HG02852 (cell line): ENCODE data around the gene PPP1R26.
"Not testable (repeated sequence)": the region's sequence is repeated elsewhere in the genome, so short reads cannot be mapped to it uniquely, and the experiment has no call there.

Experiments
- ATAC-seq: cut with Tn5 transposase; IDR thresholded peaks from one replicate; pipeline ENCODE4 v1.9.1; 2021; ENCODE audit warnings: mild to moderate bottlenecking, moderate library complexity; ENCODE audit not compliant: unreplicated experiment

PPP1R26 gene

GRCh38 chr9:135517407-135517822 is 37.8 kb downstream of the PPP1R26 start:
- ATAC-seq: no peak

GRCh38 chr9:135519179-135519971 is 39.8 kb downstream of the PPP1R26 start:
- ATAC-seq: no peak

- ATAC-seq: no peak
These were observed 41.5 kb downstream of the PPP1R26 start, which contains the start of gene LCN1 for GRCh38 chr9:135520916-135521607. TSS of gene LCN1 (plus strand) at chr9:135521440. CDS start at chr9:135521498, 58 bp downstream.

- no peak for ATAC-seq
These were observed 42.1 kb downstream of the PPP1R26 start for GRCh38 chr9:135521608-135522095.

- ATAC-seq: no peak
These were observed 42.7 kb downstream of the PPP1R26 start for GRCh38 chr9:135522137-135522877.

GRCh38 chr9:135522931-135523330 is 43.3 kb downstream of the PPP1R26 start:
- ATAC-seq: no peak

GRCh38 chr9:135523521-135524129 is 44.0 kb downstream of the PPP1R26 start:
- ATAC-seq: no peak

GRCh38 chr9:135524130-135524861 is 44.7 kb downstream of the PPP1R26 start:
- no peak for ATAC-seq

- ATAC-seq: no peak
These were observed 45.9 kb downstream of the PPP1R26 start for GRCh38 chr9:135525241-135526088.

- no peak for ATAC-seq
These were observed 46.6 kb downstream of the PPP1R26 start for GRCh38 chr9:135526089-135526729.

GRCh38 chr9:135526730-135527571 is 47.4 kb downstream of the PPP1R26 start:
- no peak for ATAC-seq

- not testable (repeated sequence) for ATAC-seq
These were observed 49.4 kb downstream of the PPP1R26 start for GRCh38 chr9:135528842-135529435.

- no peak for ATAC-seq
These were observed 50.6 kb downstream of the PPP1R26 start for GRCh38 chr9:135530146-135530545.

- no peak for ATAC-seq
These were observed 51.5 kb downstream of the PPP1R26 start for GRCh38 chr9:135531096-135531495.

- no peak for ATAC-seq
These were observed 53.5 kb downstream of the PPP1R26 start for GRCh38 chr9:135533113-135533512.

- ATAC-seq: no peak
These were observed 54.1 kb downstream of the PPP1R26 start for GRCh38 chr9:135533674-135534073.

GRCh38 chr9:135534192-135534711 is 54.7 kb downstream of the PPP1R26 start:
- ATAC-seq: not testable (repeated sequence)
